ENCODE data around the gene DENND2A. TPM values are rescaled to one million over a fixed set of nuclear protein-coding genes. Genes with fewer than 3 reads are reported as not detected.

The DENND2A gene
- total and polyA plus RNA-seq, 10 donors, result 1.9 to 35.3 (median 14.9) TPM

DNA sequence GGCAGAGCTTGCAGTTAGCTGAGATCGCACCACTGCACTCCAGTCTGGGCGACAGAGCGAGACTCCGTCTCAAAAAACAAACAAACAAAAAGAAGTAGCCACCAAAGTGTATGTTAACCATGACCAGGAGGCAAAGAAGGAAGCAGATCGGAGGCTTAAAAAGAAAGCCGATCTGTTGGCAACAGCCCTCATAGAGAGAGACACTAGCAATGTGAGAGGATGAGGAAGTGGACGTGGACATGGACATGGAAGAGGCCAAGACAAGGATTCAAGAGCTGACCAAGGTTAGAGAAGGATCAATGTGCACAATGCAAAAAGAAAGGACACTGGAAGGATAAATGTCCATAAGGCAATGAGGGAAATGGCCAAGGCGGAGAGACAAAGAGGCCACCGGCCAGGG lies 17.3 kb upstream of the DENND2A start:
- H3K9me3 ChIP-seq, result no peaks in the 10 kb centered on the region
- peaks cover 10 to 32% (median 24%) of the 10 kb centered on the region in 6 donors for H3K4me1 ChIP-seq
- no peak for TF ChIP-seq POLR2A (IDR thresholded peaks at IDR 0.05)
- TF ChIP-seq CTCF (IDR thresholded peaks at IDR 0.05 in 8 of 11, conservative IDR thresholded peaks at IDR 0.05 in 3 of 11), result no peak
- no peak for TF ChIP-seq POLR2AphosphoS5 (IDR thresholded peaks at IDR 0.05)
- WGBS, 5 donors, result 83 to 92% (median 86%) methylated on average over 9 of the region's 9 CpGs
- peak; percentile 33 for DNase-seq
- no peaks in the 10 kb centered on the region for H3K36me3 ChIP-seq
- H3K27me3 ChIP-seq (replicated peaks in 1 of 7), result no peaks in the 10 kb centered on the region
- intact Hi-C loops (cut with DNase I; ENCODE audit: low total_unique reads), result no loop called here
- H3K4me3 ChIP-seq, result no peak overlapping the region
- no peak overlapping the region for H3K27ac ChIP-seq

DNA sequence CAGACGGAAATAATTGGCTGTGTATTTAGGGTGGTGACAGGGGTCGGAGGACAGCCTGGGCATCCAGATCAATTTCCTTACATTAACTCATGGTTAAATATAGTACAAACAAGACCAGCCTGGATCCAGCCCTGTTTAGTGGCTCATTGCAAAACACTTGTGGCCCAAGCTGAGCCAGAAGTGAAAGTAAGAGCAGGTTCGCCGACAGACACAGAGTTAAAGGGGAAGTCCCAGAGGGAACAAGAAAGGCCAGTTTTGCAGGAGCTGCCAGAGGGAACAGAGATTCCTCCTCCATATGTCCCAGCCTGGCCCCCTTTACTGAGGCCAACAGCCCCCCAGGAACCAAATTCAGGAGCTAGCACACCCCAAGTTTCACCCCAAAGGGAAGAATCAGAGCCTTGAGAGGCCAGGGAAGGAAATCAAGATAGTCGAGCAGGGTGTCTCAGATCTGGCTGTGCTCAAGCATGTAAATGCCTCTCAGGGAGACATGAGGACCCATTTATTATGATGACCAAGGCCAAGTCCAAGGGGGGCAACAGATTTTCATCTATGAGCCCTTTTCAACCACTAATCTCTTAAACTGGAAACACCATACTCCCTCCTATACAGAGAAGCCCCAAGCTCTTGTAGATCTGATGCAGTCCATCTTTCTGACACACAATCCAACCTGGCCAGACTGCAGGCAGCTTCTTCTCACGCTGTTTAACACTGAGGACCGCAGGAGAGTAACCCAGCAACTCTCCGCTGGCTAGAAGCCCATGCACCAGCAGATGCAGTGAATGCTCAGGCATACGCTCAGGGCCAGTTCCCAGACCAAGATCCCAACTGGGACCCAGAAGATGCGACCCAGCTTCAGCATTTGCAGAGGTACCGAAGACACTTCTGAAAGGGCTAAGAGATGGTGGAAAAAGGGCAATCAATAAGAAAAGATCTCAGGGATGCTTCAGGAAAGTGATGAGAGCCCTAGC lies 16.2 kb upstream of the DENND2A start:
- no peak for TF ChIP-seq POLR2A (IDR thresholded peaks at IDR 0.05)
- TF ChIP-seq POLR2AphosphoS5 (IDR thresholded peaks at IDR 0.05), result peak in 1 of 3 donors; percentile 27
- DNase-seq, result peak; percentile 74
- H3K4me1 ChIP-seq, result peaks cover 10 to 32% (median 24%) of the 10 kb centered on the region in 6 donors
- peak overlapping the region in 7 of 8 donors; percentile 2 to 76 (median 69) for H3K27ac ChIP-seq
- no peaks in the 10 kb centered on the region for H3K9me3 ChIP-seq
- intact Hi-C loops (cut with DNase I; ENCODE audit: low total_unique reads), result no loop called here
- H3K4me3 ChIP-seq, result peak overlapping the region in 6 of 8 donors; percentile 2 to 58 (median 6)
- no peaks in the 10 kb centered on the region for H3K27me3 ChIP-seq (replicated peaks in 1 of 7)
- no peaks in the 10 kb centered on the region for H3K36me3 ChIP-seq
- WGBS, 5 donors, result 49 to 56% (median 50%) methylated on average over 11 of the region's 11 CpGs

- TF ChIP-seq POLR2A (IDR thresholded peaks at IDR 0.05), result no peak
- TF ChIP-seq CTCF (IDR thresholded peaks at IDR 0.05 in 8 of 11, conservative IDR thresholded peaks at IDR 0.05 in 3 of 11), result no peak
- TF ChIP-seq POLR2AphosphoS5 (IDR thresholded peaks at IDR 0.05), result no peak
- H3K27me3 ChIP-seq (replicated peaks in 1 of 7), result no peaks in the 10 kb centered on the region
- DNase-seq, result peak; percentile 64
- peak overlapping the region in 2 of 8 donors; percentile 2 to 58 for H3K4me3 ChIP-seq
- peak overlapping the region in 6 of 8 donors; percentile 38 to 76 (median 71) for H3K27ac ChIP-seq
- H3K9me3 ChIP-seq, result no peaks in the 10 kb centered on the region
- 80 to 91% (median 88%) methylated on average over 15 to 16 of the region's 16 CpGs for WGBS, 5 donors
- H3K4me1 ChIP-seq, result peaks cover 10 to 32% (median 24%) of the 10 kb centered on the region in 6 donors
- H3K36me3 ChIP-seq, result no peaks in the 10 kb centered on the region
- intact Hi-C loops (cut with DNase I; ENCODE audit: low total_unique reads), result no loop called here
These were observed 15.1 kb upstream of the DENND2A start for GRCh38 chr7:140655511-140656408.

GRCh38 chr7:140654661-140655060 lies 14.0 kb upstream of the DENND2A start:
- Histone ChIP-seq H3K27me3 (replicated peaks in 1 of 7) (no peaks in the 10 kb centered on the region), H3K27ac (no peak overlapping the region)
- no peak for DNase-seq

More at GRCh38 chr7:140654661-140655060, 14.0 kb upstream of the DENND2A start:
- intact Hi-C loops (cut with DNase I; ENCODE audit: low total_unique reads), result no loop called here
- Histone ChIP-seq H3K4me1 (peaks cover 10 to 32% (median 24%) of the 10 kb centered on the region in 6 donors), H3K4me3 (no peak overlapping the region), H3K36me3 (no peaks in the 10 kb centered on the region), H3K9me3 (no peaks in the 10 kb centered on the region)
- WGBS, 5 donors, result 92 to 97% (median 94%) methylated on average over 4 of the region's 4 CpGs
- TF ChIP-seq CTCF (IDR thresholded peaks at IDR 0.05 in 8 of 11, conservative IDR thresholded peaks at IDR 0.05 in 3 of 11) (no peak), POLR2A (IDR thresholded peaks at IDR 0.05) (no peak), POLR2AphosphoS5 (IDR thresholded peaks at IDR 0.05) (no peak)

Measured in spleen (tissue), 11 donors.